AG04450 (cell line): Measurements from ENCODE around the gene SND1. TPM values are rescaled to one million over a fixed set of nuclear protein-coding genes. Genes with fewer than 3 reads are reported as not detected.

Experiments used
- CTCF ChIA-PET: fragments of 300-600, 350-600 bp; formaldehyde crosslinking; extraction: SDS; loops from one replicate; lab custom pipeline; 2022; ENCODE audit warnings: antibody characterized with exemption, inconsistent platforms; lab: Charles Lee
- POLR2A ChIA-PET: fragments of 350-600 bp; formaldehyde crosslinking; extraction: SDS; loops from one replicate; lab custom pipeline; 2021; ENCODE audit warnings: antibody characterized with exemption, inconsistent platforms; lab: Yijun Ruan, JAX
- DNase-seq: peaks from one replicate; pipeline ENCODE4 v3.0.0-alpha.2; 2011; ENCODE audit warnings: low read depth, low spot score
- H3K27ac ChIP-seq: one replicate; pipeline ENCODE4 v1.5.1; 2012; ENCODE audit warnings: low read depth, low read length, control low read depth
- H3K27me3 ChIP-seq: one replicate; pipeline ENCODE4 v1.6.0; 2012; ENCODE audit warnings: low read length; ENCODE audit not compliant: control insufficient read depth, insufficient read depth
- H3K4me3 ChIP-seq: 2 replicates; pipeline ENCODE4 v1.5.1; 2011; ENCODE audit warnings: mild to moderate bottlenecking, low read depth, low read length, control low read depth
- H3K9me3 ChIP-seq: 2 replicates; pipeline ENCODE4 v1.5.1; 2012; ENCODE audit warnings: low read length; ENCODE audit not compliant: control insufficient read depth, insufficient read depth
- CTCF ChIP-seq: IDR thresholded peaks from 2 replicates; pipeline ENCODE4 v1.5.1; 2011; ENCODE audit warnings: low read depth, low read length, control low read depth, inconsistent platforms
- polyA plus RNA-seq: library from polyadenylated mRNA; depleted of rRNA; stranded (reverse); fragments of >200 nt; gene quantifications from 2 replicates; pipeline ENCODE4 v1.2.3, GENCODE V29; 2011

Gene SND1
- polyA plus RNA-seq, 1 experiment, result 247 TPM

- CTCF ChIA-PET, result no interaction called here
- POLR2A ChIA-PET, result no interaction called here
- H3K27me3 ChIP-seq, result no peaks in the 10 kb centered on the region
- no peak overlapping the region for H3K4me3 ChIP-seq
- TF ChIP-seq CTCF, result no peak
- H3K9me3 ChIP-seq, result no peaks in the 10 kb centered on the region
- DNase-seq, result no peak
- no peak overlapping the region for H3K27ac ChIP-seq
These were observed 291.8 kb downstream of the SND1 start for GRCh38 chr7:127943541-127944521.

DNA sequence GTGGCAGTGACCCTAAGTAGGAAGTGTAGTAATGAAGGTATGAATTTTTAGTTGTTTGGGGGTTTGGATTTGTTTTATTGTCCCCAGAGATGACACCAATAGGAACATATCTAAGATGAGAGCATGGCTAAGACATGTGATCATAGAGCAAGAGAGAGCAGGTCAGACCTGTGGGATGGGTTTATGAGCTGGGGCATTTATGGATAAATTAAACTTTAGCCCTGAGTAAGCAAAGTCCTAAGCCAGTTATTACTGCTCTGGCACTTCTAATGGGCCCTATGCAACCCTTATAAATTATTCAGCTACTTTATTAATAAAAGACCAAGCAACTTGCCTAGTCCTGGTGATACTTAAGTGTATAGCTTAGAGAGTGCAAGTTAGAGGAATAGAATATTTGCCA is 294.1 kb downstream of the SND1 start:
- H3K27me3 ChIP-seq, result no peaks in the 10 kb centered on the region
- H3K9me3 ChIP-seq, result no peaks in the 10 kb centered on the region
- no peak overlapping the region for H3K4me3 ChIP-seq
- no peak for TF ChIP-seq CTCF
- ChIA-PET POLR2A (no interaction called here), CTCF (interaction anchor here (0.6 kb wide), 1 partner anchor 42 kb away, joined by 3 read pairs; no protein-coding TSS in a partner anchor)
- no peak overlapping the region for H3K27ac ChIP-seq
- no peak for DNase-seq

DNA sequence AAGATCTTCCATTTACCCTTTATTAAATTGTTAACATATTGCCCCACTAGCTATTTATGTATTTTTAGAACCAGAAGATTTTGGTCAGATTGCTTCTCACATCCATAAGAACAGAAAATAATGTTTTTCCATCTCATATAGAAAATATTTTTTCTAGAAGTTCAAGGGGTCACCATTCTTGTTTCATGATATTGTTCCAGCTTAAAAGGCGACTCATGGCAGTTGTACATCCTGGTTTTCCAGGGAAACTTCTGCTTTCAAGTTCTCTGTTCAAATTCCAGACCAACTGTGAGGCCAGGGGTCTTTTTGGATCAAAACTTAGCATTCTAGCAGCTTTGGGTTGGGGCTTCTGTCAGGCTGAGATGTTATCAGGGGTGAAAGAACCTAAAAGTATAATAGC is 294.9 kb downstream of the SND1 start:
- DNase-seq, result no peak
- H3K27ac ChIP-seq, result no peak overlapping the region
- ChIA-PET POLR2A (no interaction called here), CTCF (interaction anchor here (0.6 kb wide), 1 partner anchor 43 kb away, joined by 3 read pairs; no protein-coding TSS in a partner anchor)
- H3K27me3 ChIP-seq, result no peaks in the 10 kb centered on the region
- no peak for TF ChIP-seq CTCF
- H3K9me3 ChIP-seq, result no peaks in the 10 kb centered on the region
- no peak overlapping the region for H3K4me3 ChIP-seq

DNA sequence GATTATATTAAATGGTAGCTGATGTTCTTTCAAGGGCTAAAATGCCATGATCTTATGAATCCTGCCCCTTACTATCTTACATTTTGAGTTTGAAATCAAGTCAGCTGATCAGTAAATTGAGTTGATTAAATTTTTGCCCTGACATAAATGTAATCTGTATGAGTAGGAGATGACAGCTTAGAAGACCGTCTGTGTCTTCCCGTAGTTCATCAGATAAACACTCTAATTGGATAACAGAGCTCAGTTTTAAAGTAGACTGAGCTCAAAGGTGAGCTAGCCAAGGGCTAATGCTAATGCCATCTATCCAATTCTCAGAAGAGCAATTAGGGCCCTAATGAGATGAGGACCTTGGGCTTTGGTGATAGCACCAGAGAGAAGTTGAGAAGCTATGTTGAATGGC is 296.3 kb downstream of the SND1 start:
- Histone ChIP-seq H3K27ac (no peak overlapping the region), H3K9me3 (no peaks in the 10 kb centered on the region), H3K27me3 (no peaks in the 10 kb centered on the region), H3K4me3 (no peak overlapping the region)
- DNase-seq, result no peak
- CTCF ChIA-PET, result interaction anchor here (2.6 kb wide), 1 partner anchor 261 kb away, joined by 6 read pairs; no protein-coding TSS in a partner anchor
- TF ChIP-seq CTCF, result no peak
- POLR2A ChIA-PET, result no interaction called here

DNA sequence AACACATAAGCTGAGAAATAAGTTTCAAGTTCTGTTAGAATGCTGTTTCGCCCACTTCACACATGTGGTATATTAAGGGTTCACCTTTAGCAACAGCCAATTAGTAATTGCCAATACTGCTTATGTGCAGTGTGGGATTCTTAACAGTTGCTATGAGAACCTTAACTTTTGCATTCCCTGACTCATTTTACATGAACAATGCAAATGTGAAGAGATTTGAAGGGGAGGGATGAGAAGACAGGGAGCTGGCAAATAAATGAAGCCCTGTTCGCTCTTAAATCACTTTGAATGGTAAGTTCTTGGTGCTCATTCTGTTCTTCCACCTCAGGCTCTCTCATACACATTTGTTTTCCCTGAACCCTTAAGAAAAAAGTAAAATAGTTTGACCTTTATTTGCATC is 296.9 kb downstream of the SND1 start:
- ChIA-PET CTCF (interaction anchor here (1.1 to 2.6 kb wide), 3 partner anchors 9 to 260 kb away, joined by 3 to 6 read pairs (median 4); no protein-coding TSS in a partner anchor), POLR2A (no interaction called here)
- Histone ChIP-seq H3K4me3 (no peak overlapping the region), H3K9me3 (no peaks in the 10 kb centered on the region), H3K27me3 (no peaks in the 10 kb centered on the region), H3K27ac (no peak overlapping the region)
- TF ChIP-seq CTCF, result no peak
- DNase-seq, result no peak
